ENCODE measurements around the gene JAM2.

The JAM2 gene

DNA sequence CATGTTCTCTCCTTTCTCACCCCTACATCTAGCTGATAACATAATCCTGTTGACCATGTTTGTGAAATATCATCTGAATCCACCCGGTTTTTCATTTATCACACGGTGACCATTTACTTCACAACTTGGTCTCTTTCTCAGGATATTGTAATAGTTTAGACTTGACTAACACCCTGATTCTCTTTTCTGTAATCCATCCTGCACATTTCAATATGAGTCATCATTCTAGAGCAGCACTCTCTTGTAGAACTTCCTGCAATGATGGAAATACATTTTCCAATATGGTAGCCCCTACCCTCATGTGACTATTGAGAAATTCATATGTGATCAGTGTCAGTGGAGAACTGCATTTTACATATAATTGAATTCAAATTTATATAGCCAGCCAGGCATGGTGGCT, 2.3 kb upstream of the JAM2 start:
- TF ChIP-seq CTCF (IDR thresholded peaks at IDR 0.05; ENCODE audit: low read length, missing control alignments): no peak
- no peak overlapping the region for H3K4me3 ChIP-seq (replicated peaks; ENCODE audit: low read depth, low read length)
- DNase-seq (ENCODE audit: low read depth): no peak

GRCh38 chr21:25637851-25638659, 1.0 kb upstream of the JAM2 start:
- DNase-seq (ENCODE audit: low read depth): no peak
- TF ChIP-seq CTCF (IDR thresholded peaks at IDR 0.05; ENCODE audit: low read length, missing control alignments): no peak
- H3K4me3 ChIP-seq (replicated peaks; ENCODE audit: low read depth, low read length): no peak overlapping the region

DNA sequence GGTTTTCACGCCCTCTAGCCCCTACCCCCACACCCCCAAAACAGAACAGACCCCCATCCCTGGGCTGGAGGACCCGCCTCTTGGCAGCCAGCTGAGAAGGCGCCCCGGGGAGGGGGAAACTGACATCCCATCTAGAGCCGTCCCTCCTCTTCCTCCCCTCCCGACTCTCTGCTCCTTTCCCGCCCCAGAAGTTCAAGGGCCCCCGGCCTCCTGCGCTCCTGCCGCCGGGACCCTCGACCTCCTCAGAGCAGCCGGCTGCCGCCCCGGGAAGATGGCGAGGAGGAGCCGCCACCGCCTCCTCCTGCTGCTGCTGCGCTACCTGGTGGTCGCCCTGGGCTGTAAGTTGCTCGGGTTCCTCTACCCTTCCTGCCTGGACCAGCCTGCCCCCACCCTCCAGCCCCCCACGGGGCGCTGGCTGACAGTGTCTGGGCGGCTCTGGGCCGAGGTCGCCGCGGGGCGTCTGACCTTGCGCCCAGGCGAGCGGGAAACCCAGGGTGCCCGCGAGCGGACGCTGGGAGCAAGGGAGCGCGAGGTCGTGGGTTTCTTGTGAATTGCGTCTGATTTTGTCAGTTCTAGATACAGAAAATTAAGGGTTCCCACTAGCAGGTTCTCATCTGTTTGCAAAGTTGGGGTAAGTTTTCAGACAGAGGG, 618 bp downstream of the JAM2 start:
- DNase-seq (ENCODE audit: low read depth): peak; percentile 6
- peak overlapping the region; percentile 55 for H3K4me3 ChIP-seq (replicated peaks; ENCODE audit: low read depth, low read length)
- peak; percentile 23 for TF ChIP-seq CTCF (IDR thresholded peaks at IDR 0.05; ENCODE audit: low read length, missing control alignments)

- peak overlapping the region; percentile 55 for H3K4me3 ChIP-seq (replicated peaks; ENCODE audit: low read depth, low read length)
- TF ChIP-seq CTCF (IDR thresholded peaks at IDR 0.05; ENCODE audit: low read length, missing control alignments): no peak
- no peak for DNase-seq (ENCODE audit: low read depth)
Observed at GRCh38 chr21:25640202-25640942, 1.3 kb downstream of the JAM2 start.

DNA sequence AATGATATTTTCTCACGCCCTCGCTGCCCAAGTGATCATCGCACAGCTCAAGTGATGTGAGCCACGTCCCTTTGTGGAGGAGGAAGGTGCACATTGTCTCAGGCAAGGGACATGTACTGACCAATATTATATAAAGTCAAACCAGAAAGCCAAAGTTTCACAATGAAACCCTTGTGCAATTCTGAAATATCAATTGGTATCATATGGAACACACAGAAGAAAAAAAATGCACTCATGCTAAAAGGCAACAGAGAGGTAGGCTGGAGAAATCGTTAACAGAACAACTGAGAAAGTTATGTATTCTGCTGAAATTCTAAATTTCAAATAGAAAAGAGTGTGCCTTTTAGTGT, 1.9 kb downstream of the JAM2 start:
- no peak overlapping the region for H3K4me3 ChIP-seq (replicated peaks; ENCODE audit: low read depth, low read length)
- no peak for DNase-seq (ENCODE audit: low read depth)
- no peak for TF ChIP-seq CTCF (IDR thresholded peaks at IDR 0.05; ENCODE audit: low read length, missing control alignments)

DNA sequence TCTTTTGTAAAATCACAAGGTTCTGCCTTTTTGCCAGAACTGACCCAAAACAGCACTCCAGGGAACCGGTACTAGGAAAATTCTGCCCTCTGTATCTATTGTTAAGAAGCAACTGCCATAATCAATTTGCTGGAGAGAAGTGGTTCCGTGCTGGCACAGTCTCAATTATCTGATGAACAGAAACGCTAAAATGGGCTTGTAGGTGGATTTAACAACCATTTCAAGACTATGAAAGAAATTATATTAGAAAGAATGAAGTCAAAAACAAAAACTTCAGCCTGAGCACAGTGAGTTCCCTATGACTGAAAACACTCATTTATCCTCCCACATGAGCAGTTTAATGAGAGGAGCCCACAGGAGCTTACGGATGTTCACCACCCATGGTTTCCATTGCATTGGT, 4.4 kb downstream of the JAM2 start:
- TF ChIP-seq CTCF (IDR thresholded peaks at IDR 0.05; ENCODE audit: low read length, missing control alignments): no peak
- no peak for DNase-seq (ENCODE audit: low read depth)
- no peak overlapping the region for H3K4me3 ChIP-seq (replicated peaks; ENCODE audit: low read depth, low read length)
